ENCODE results near the gene CNIH2. TPM values are rescaled to one million over a fixed set of nuclear protein-coding genes. Genes with fewer than 3 reads are reported as not detected.
A peak's percentile ranks its signal among the peaks of the same experiment; 100 is the strongest.
"Not testable (repeated sequence)": the region's sequence is repeated elsewhere in the genome, so short reads cannot be mapped to it uniquely, and the experiment has no call there.

CNIH2 gene
- polyA plus RNA-seq, 5 donors, result 3.4 to 5.2 (median 4.0) TPM

DNA sequence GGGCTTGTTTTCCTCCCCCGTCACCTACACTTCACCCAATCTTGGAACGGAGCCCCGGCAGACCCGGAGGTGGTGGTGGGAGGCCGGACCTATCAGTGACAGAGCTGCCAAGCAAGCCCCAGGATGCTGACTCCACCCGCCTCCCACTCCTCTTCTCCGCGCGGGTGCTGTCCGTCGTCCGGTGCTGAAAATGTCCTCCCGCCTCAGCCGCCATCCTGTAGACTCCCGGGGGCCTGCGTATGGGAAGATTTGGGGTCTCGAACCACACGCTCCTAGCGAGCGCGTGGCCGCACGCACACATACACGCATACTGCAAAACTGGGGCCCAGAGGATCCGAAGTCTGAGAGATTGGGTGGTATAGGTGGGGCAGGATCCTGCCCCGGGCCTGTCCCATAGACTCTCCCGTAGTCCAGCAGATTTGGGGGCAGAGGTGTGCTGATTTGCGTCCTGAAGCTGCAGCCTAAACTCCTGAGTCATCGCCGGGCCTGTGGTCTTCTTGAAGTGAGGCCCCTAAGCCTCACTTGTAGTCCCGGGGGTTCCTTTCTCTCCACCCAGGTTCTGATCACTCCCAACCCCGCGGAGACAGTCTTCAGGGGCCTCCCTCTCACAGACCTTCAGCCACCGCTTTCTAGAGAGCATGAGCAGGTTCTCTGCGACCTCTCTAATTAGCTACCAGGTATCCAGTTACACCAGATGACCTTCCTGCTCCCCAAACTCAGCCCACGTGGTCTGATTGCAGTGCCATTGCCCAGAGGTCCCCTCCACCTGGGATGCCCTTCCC lies 11.8 kb downstream of the CNIH2 start:
- no peak for DNase-seq

DNA sequence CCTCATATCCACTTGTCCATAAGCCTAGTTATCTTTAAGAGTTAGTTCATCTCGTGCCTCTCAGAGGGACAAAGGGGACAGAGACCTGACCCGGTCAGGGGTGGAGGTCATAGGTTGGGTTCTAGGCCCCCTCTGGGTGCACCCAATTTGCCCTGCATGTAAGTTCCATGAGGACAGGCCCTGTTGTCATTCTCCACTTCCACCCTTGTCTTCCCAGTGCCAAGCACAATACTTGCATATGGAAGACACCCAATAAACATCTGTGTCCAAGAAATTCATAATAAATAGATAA lies 12.3 kb downstream of the CNIH2 start:
- no peak for DNase-seq

DNA sequence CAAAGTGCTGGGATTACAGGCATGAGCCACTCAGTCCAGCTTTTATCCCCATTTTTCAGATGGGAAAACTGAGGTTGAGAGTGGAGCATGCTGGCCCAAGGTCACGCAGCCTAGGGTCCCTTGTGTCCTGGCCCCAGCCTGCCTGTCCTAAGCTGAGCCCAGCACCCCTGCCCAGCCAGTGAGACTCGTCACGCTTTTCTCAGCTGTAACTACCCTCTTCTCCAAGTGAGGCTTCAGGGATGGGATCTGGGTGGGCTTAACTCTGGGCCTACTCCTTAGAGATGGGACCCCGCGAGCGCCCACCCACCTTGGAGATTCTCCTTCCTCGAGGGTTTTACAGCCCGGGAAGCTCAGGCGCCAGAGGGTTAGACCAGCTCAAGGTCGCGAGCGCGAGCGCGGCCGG lies 13.3 kb downstream of the CNIH2 start:
- DNase-seq, result no peak

DNA sequence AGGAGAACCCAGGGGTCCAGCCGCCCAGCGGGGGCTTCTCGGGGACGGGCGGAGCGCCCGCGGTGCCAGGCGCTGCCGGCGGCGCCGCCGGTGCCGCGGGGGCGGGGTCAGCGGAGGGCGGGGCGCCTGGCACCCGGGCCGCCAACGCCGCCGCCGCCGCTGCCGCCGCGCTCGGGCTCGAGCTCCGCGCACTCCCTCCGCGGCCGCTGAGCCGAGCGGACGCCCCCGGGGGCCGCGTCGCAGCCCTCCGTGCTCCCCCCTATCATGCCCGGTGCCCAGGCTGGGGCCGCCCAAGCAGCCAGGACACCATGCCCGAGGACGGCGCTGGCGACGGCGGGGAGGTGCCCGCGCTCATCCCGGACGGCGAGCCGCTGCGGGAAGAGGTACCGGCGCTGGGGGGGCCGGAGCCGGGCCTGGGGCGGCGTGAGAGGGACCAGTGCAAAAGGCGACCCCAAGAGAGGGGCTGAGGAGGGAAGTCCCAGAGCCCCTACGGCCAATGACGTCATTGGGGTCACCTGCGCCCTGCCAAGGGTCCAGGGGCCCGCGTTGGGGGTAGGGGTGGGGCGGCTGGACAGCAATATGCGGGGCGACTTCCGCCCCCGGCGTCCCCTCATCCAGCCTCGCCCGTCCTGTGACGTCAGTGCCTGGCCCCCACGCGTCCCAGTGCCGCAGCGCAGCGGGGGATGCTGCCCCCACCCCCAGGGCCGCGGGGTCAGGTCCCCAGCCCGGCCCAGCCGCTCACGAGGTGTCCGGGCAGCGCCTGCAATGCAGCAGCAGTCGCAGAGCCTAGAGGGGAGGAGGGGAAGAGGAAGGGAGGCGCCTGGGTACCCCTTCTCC lies 13.9 kb downstream of the CNIH2 start, which contains the start of gene TMEM151A:
Gene TMEM151A (plus strand): TSS at position 189 of the 837 bp plus-strand sequence. CDS start 120 bp downstream, at position 309.
- no peak for DNase-seq

DNA sequence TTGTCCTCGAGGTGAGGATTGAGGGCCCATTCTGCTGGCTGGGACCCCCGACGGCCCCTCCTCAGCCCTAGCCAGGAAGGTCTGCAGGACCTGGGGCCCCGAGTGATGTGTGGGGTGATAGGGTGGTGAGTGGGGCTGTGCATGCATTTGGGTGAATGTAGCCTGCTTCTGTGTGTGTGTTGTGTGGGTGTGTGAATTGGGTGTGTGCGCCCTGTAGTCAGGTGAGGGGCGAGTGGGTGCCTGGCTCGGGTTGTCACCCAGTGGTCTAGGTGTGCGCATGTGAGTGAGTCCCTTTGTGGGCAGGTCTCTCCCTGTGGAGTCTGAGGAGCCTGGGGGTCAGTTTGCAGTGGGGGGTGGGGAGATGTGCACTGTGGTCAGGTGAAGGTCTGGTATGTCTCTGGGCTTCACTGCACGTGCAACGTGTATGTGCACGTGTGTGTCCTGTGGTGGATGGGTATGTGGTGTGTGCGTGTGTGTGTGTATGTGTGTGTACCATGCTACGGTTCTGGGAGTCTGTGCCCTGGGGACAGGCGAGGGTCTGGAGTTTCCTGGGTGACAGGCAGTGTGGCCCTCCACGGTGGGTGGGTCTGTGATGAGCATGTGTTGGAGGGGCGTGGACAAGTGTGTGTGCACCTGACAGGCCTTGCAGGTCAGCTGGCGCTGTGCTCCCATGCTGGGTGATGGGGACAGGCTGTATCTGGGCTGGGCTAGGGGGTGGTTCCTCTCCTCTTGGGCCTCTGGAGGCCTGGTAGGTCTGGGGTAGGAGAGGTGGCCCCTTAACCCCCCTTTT lies 14.8 kb downstream of the CNIH2 start:
- DNase-seq, result no peak

DNA sequence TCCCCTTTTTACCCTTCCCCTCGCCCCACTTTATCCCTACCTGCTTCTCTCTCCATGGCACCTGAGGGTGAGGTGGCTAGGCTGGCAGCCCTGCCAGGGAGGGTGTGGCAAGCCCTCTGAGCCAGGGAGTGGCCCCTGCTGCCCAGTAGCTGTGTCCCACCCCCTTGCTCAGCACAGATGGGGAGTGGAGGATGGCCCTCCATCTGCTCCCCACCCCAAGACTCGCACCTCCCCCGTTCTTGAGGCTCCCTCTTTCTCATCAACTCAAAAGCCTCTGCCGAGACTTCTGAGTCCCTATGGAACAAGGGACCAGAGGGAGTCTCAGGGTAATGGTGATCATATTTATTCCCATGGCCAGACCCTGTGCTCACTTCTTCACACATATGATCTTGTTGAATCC lies 15.4 kb downstream of the CNIH2 start:
- no peak for DNase-seq

DNA sequence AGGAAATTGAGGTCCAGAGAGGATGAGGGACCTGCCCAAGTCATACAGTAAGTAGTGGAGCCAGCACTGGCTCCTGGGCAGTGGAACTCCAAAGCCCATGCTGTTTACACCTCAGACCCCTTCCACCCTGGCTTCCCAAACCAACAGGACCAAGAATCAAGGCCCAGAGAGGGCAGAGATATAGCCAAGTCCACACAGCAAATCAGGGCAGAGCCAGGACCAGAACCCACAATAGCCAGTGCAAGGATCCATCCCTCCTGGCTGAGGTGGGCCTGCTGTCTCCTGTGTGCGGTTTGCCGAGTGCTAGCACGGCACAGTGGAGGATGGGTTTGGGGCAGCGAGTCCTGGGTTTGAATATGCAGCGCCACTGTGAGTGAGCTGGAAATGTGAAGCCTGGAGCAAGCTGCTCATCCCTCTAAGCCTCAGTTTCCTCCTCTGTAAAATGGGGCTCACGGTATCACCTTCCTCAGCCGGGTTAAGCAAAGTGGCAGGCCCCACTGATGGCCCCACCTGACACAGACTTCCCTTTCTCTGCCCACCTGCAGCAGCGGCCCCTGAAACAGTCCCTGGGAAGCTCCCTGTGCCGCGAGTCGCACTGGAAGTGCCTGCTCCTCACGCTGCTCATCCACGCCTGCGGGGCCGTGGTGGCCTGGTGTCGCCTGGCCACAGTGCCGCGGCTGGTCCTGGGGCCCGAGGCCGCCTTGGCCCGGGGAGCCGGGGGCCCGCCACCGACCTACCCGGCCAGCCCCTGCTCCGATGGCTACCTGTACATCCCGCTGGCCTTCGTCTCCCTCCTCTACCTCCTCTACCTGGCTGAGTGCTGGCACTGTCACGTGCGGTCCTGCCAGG lies 16.0 kb downstream of the CNIH2 start:
- DNase-seq, result no peak

DNA sequence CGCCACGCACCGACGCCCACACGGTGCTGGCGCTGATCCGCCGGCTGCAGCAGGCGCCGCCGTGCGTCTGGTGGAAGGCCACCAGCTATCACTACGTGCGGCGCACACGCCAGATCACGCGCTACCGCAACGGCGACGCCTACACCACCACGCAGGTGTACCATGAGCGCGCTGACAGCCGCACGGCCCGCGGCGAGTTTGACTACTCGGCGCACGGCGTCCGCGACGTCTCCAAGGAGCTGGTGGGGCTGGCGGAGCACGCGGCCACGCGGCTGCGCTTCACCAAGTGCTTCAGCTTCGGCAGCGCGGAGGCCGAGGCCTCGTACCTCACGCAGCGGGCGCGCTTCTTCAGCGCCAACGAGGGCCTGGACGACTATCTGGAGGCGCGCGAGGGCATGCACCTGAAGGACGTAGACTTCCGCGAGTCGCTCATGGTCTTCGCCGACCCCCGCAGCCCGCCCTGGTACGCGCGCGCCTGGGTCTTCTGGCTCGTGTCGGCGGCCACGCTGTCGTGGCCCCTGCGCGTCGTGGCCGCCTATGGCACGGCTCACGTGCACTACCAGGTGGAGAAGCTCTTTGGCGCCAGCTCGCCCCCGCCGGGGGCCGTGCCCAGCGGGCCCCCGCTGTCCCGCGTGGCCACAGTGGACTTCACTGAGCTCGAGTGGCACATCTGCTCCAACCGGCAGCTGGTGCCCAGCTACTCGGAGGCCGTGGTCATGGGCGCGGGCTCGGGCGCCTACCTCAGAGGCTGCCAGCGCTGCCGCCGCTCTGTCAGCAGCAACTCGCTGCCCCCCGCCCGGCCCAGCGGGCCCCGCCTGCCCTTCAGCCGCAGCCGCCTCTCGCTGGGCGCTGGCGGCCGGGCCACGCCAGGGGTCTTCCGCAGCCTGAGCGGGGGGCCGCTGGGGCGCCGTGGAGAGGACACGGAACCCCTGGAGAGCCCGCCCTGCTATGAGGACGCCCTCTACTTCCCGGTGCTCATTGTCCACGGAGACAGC lies 16.9 kb downstream of the CNIH2 start:
- no peak for DNase-seq

DNA sequence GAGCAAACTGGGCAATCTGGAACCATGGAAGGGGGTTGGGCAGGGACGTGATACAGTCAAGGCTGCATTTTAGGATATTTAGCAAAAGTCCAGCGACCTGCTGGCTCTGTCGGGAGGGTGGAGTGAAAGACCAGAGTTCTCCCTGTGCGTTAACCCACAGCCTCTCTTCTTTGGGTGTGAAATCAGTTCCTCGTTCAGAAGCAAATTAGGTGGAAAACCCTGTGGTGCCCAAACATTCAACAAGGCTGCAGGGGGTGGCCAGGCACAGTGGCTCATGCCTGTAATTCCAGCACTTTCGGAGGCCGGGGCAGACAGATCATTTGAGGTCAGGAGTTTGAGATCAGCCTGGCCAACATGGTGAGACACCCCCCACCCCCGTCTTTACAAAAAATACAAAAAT lies 19.6 kb downstream of the CNIH2 start:
- DNase-seq, result no peak

DNA sequence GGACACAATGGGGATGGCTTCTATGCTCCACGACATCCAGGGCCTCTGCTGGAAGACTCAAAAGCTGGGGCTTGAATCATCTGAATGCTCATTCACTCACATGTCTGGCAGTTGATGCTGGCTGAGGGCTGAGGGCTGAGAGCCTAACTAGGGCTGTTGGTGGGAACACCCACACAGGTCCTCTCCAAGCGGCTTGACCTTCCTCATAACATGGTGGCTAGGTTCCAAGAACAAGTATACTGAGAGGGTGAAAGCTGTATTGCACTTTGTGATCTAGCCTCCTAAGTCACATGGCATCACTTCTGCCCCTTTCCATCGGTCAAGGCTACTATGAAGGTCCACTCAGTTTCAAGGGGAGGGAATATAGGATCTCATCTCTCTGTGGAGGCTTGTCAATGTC lies 21.2 kb downstream of the CNIH2 start:
- no peak for DNase-seq

DNA sequence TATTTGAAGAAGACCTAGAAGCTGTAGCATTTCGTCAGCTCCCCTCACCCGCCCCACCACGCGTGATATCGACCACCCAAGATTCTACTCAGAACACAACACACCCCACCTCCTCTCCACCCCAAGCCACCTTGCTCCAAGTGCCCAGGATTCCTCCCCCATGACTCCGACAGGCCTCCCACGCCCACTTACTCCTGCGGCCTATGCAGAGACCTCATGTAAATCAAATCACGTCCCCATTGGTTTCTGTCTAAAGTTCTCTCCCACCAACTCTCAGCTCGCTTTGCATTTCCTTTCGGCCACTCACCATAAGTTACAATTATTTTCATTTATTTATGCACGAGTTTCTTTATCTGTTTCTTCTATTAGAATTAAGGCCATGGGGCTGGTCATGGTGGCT lies 24.7 kb downstream of the CNIH2 start:
- DNase-seq, result no peak

DNA sequence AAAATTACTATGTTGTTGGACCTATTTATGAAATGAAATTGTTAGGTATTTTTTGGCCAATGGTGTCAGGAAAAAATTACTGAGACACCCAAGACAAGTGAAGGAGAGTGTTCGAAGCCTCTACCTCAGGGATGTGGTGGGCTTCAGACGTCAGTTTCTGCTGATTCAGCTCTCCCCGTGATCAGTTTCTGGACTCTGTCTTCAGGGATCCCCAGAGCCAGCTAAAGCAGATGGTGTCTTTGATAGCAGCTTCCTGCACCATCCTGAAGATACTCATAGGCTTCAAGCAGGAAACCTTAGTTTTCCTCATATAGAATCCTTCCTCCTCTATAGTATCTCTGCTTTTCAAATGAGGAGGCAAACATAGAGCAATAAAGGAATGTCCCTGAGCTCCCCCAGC lies 31.5 kb downstream of the CNIH2 start:
- DNase-seq, result no peak

DNA sequence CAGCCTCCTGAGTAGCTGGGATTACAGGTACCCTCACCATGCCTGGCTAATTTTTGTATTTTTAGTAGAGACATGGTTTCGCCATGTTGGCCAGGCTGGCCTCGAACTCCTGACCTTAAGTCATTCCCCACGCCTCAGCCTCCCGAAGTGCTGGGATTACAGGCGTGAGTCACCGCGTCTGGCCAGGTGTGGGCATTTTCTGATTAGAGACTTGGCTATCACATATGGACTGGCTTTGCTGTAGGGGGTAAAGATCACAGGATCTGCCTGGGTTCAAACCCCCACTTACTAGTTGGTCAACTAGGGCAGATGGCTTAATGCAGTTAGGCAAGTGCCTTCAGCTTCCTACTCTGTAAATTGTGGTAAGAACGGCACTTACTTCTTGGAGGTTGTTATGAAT lies 32.3 kb downstream of the CNIH2 start:
- DNase-seq, result no peak

DNA sequence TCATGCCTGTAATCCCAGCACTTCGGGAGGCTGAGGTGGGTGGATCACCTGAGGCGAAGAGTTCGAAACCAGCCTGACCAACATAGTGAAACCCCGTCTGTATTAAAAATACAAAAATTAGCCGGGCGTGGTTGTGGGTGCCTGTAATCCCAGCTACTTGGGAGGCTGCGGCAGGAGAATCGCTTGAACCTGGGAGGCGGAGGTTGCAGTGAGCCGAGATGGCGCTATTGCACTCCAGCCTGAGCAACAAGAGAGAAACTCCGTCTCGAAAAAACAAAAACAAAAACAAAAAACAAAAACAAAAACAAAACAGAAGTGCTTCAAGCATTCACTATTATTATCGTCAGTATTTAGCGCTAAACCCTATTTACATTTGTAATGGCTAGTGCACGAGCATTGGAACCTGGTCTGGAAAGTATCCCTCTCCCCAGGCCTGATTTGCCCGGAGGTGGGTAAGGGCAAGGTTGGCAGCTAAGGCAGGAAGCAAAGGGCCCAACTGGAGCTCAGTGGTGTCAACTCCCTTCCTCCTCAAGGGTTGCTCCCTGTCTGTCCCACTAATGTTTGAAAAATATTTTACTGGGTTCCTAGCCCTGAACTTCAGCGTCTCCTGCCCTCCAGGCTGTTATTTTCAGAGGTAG lies 32.9 kb downstream of the CNIH2 start:
- DNase-seq, result not testable (repeated sequence)

DNA sequence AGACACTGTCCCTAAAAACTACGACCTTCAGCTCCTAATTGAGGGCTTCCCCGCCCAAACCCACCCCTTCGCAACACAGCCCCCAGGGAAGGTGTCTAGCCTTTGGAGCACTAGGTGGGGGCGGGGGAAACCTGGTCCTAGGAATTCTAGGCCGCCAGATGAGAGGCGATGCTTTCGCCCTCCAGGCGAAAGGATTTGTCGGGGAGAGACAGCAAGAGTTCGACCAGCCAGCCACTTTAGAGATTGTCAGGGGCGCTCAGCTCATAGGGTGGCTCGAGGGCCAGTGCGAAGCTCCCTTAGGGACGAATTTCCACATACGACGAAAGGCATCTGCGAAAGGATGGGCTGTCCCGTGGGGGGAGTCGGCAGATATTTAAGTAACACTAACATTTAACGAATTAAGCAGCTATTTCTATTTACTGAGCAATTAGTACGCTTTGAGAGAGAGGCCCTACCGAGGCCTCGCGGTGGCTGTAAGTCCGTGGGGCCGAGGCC lies 33.5 kb downstream of the CNIH2 start:
- no peak for DNase-seq

DNA sequence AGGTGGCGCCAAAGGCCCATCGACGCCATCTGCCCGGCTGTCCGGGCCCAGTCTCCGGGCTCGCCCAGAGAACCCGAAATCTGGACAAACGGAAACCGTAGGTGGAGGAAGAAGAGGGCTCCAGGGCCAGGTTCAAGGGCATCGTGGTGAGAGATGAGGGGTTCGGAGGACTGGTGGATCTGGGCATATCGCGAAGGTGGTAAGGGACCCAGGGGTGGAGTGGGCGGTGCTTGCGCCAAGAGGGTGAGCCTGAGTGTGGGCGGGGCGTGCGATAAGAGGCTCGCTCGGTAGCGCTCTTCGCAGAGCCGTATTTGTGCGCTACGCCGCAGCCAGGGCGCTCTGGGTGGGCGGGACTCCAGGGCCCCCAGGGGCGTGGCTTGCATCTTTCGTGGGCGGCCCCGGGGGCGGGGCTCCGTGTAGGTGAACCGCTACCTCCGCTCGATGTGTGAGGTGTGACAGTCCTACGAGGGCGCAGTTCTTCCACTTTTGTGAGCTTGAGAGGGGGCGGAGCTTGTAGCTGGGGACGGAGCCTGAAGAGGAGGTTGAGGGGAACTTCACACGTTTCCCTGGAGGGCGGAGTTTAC lies 34.1 kb downstream of the CNIH2 start:
- peak; percentile 94 for DNase-seq

DNA sequence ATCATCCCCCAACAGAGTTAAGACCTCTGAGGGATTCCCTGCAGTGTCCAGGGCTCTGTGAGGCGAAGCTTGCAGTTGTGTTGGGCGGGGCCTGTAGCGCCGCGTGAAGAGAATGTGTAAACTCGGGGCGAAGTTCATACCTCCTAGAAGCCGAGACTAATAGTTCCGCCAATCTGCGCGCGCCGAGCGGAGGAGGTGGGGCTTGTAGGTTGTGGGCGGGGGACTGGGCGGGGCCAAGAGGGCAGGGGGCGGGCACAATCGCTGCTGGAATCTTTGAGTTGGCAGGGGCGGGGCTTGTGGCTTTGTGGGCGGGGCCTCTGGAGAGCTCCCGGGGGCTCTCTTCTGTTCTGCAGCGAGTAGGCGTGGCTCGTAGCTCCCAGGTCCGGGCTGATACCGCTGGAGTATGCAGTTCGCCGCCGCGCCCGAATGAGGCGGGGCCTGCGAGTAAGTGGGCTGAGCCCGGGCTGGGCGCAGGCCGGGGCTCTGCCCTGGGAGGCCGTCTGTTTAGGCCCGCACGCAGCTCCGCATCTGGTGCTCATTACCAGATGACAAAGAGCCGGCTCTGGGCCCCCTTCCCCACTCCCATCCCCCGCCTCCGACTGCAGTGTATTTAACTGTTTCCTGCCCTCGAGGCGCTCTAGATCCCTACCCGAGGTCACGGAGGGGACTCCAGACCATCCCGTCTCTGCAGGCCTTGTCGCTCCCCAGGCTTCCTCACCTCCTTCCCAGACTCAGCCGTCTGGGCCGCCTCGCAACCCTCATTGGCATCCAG lies 34.8 kb downstream of the CNIH2 start:
- peak; percentile 97 to 98 for DNase-seq

Data from right lung (tissue), 5 donors.